ENCODE results near the gene PDLIM7.
"Not testable (repeated sequence)": the region's sequence is repeated elsewhere in the genome, so short reads cannot be mapped to it uniquely, and the experiment has no call there.

Gene PDLIM7, protein sequence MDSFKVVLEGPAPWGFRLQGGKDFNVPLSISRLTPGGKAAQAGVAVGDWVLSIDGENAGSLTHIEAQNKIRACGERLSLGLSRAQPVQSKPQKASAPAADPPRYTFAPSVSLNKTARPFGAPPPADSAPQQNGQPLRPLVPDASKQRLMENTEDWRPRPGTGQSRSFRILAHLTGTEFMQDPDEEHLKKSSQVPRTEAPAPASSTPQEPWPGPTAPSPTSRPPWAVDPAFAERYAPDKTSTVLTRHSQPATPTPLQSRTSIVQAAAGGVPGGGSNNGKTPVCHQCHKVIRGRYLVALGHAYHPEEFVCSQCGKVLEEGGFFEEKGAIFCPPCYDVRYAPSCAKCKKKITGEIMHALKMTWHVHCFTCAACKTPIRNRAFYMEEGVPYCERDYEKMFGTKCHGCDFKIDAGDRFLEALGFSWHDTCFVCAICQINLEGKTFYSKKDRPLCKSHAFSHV

DNA sequence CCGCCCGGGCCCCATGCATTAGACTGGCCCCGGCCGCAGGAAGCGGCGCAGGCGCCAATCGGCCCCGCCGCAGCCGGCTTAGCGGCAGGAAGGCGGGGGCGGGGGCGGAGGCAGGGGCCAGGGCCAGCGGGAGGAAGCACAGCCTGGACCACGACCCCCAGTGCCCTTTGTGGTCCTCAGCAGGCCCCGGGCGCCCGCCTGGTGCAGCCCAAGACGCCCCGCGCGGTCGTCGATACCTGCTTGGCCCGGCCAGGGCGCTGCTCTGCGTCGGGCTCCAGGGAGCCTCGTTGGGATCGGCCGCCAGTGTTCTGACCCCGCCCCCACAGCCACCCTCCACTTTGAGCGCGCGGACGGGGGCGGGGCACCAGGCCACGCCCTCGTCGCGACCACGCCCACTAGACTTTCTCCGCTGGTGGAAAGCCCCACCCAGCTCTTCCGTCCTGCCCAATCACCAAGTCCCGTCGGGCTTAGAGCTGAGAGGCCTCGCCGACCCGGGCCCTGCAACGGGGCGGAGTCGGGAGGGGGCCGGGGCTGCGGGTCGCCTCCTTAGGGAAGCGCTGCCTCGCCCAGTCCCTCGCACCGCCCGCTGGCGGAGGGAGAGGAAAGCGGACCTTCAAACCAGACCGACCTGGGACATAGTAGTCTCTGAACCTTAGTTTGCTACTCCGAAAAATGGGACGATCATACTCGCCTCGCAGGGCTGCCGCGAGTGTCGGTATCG lies at the start of gene PDLIM7:
Gene PDLIM7 (minus strand): TSS at position 313 of the 721 bp plus-strand sequence. CDS start 1,092 bp downstream, outside the sequence.
- peak; percentile 95 for DNase-seq (ENCODE audit: low spot score)

DNA sequence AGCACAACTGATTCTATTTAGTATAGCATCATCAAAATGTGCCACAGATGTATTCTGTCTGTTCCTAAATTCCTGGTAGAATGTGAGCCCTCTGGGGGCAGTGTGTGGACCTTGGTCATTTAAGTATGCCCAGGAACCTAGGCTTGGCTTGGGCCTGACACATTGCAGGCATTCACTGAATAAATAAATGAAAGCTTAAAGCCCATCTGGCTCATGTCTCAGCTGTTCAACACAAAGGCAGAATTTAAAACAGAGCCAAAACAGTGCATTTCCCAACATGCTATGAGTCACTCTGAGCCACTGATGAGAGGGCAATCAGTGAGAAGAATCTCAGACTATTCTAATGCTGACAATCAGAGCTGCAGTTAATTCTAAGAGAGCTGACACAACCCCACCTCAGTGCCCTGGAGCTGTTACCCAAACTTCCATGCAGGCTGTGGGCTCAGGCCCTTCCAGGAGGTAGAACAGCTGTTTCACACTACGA lies 48.9 kb upstream of the PDLIM7 start:
- no peak for DNase-seq (ENCODE audit: low spot score)

DNA sequence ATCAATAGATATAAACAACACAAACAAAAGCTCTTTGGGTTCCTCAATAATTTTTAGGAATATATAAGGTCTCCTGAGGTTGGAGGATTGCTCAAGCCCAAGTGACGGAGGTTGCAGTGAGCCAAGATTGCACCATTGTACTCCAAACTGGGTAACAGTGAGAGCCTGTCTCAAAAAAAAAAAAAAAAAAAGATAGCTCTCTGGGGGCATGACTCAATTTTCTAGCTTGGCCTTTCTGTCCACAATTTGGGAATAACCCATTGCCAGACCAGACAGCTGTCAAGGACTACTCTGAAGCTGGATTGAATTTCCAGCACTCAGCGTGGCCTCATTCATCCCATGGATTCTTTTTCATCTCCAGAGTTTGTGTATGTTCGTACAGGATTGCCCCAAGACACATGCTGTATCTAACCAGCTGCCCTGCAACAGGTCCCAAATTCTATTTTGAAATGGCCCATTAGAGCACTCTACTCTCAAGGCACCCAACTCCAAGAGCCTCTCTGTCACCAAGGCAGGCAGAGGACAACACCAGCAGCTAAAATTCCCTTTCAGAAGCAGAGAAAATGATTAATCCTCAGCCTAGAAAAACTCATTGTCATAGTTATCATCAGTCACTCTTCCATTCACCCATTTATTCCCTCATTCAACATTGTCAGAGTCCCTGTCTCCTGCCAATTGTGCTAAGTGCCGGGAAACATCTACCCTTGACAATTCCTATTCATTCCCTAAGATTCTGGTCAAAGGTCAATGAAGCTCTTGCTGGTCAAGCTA lies 48.3 kb upstream of the PDLIM7 start:
- no peak for DNase-seq (ENCODE audit: low spot score)

DNA sequence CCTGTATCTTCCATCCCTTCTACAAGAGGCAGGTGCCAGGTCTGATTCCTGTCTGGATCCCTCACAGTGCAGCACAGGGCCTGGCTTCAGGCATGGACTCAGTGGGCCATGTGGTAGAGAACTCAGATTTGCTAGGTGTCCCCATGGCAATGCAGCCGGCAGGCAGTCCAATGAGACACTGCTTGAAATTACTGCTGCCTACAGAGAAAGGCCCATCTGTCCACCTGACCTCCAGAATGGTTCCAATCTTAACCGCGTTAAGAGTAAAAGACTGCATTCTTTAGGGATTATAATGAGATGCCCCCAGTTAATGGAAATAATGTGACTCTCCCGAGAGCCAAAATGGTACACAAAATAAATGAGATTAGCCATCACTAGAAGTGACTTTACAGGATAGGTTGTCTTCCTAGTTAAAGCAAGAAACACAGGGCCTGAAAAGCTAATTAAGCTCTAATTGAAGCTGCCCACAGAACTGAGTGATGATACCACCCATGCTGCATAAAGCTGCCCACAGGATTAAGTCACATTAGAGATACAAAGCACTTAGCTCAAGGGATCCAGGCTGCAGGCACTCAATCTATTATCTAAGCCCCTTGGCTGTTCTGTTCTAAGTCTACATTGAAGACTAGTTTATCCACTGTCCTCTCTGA lies 45.5 kb upstream of the PDLIM7 start:
- DNase-seq (ENCODE audit: low spot score) = peak; percentile 71

DNA sequence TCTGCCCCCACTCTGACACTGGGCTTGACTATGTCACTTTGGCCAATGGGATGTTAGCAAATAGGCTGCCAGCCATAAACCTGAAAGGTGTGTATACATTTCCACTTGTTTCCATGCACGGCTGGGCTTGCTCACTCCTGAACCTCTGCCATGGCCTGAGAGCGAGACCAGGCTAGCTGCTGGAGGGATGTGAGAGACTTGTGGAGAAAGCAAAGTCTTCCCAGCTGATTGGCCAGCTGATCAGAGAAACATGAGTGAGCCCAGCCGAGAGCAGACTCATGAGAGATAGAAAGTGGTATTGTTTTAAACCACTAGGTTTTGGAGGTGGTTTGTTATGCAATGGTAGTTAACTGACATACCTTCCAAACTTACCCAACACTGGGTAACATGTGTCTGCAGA lies 43.0 kb upstream of the PDLIM7 start:
- no peak for DNase-seq (ENCODE audit: low spot score)

DNA sequence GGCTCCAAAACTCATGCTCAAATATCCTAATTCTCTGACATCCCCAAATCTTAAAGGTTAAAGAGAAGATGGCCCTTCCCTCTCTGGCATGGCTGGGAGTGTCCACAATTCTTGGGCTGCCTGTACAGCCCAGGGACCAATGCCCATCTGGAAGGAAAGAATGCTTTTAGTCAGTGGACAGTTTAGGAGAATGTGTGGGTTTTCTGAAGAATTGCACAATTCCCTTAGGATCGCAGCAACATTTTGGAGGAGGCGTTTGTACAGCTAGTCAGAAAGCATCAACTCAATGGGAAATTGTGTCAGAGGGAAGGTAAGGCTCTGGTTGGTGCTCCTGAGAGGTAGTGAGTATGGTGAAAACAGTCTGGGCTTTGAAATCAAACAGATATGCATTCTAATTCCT lies 42.0 kb upstream of the PDLIM7 start:
- no peak for DNase-seq (ENCODE audit: low spot score)

DNA sequence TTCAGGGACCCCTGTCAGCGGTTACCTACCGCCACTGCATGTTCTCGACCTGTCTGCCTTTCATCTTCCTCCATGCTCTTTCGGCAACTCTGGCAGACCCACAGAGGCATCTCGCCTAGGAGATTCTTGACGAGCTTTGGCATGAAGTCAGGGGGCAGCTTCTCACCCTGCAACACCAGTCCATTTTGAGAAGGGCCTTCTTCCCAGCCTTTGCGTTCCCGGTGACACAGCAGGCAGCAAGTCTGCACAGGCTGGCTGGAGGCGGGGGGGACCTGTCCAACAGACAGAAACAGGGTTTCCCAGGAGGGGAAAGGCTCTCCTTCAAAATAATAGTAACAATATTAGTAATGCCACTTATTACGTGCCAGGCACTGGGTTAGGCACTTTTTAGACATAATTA lies 41.5 kb upstream of the PDLIM7 start:
- DNase-seq (ENCODE audit: low spot score) = no peak

DNA sequence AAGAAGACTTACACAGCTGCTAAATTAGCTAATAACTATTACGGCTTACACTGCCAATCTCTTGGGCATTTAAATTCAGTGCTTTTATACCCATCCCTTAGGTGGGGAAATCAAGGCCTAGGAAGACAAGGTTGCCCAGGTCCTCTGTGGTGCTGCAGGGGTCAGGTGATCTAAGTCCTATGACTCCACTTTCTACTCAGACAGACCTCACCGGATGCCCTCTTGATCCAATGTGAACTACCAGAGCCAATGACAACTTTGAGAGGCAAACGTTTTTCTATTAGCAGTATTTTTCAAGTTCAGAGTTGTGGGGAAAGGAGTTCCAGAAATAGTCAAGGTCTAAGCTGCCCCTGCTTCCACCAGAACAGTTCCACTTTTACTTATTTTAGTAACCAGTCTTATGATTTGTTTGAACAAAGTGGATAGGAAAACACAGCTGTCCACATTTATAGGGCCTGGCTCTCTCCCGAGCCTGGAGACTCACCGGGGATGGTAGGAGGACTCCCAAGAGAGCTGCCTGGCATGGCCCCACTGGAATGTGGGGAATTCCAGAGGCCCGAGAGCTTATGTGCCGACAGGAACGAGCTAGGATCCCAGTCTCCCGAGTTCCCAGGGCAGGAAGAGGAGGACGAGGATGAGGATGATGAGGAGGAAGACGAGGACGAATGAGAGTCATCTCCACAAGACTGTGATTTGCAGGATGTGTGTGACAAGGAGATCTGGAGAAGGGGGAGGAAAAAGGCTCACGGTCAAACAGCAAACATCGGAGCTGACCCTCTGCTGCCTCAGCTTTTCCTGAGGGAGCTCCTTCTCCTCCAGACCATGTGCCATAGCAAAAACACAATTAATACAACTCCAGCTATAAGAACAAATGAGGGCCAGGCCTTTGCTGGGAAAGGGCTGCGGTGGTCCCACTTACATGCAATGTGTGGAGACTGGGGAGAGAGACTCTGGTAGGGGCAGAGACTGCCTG lies 40.3 kb upstream of the PDLIM7 start:
- no peak for DNase-seq (ENCODE audit: low spot score)

DNA sequence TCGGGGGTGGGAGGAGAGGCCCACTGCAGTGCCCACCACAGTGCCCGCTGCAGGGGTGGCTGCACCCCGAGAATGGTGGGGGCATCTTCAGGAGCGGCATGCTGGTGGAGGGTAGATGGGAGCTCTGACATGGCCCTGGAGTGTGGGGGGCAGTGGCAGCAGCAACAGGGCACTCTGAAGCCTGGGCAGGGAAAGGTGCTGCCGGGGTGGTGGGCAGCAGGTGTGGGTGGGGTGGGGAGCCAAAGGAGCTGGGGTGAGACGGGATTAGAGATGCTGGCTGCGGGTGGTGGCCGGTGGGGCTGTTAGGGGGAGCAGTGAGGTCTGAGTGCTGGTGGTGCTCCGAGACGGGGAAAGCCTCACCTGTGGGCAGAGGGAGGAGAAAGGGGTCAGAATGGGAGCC lies 39.0 kb upstream of the PDLIM7 start:
- DNase-seq (ENCODE audit: low spot score) = no peak

DNA sequence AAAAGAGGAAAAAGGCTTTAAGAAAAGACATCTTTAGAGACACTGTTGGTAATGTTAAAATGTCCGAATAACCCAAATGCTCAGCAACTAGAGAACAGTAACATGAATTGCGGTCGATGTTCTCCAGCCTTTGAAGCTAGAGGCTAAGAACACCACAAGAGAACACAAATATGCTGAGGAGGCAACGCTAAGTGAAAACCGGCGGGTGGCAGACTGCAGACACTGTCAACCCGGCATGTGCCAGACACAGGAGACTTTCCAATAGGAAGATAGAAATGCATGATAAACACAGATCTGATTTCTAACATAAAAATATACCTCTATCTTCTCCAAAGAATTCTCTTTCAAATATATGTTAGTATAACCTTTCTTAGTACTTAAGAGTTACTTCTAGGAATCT lies 37.7 kb upstream of the PDLIM7 start:
- peak; percentile 64 for DNase-seq (ENCODE audit: low spot score)

DNA sequence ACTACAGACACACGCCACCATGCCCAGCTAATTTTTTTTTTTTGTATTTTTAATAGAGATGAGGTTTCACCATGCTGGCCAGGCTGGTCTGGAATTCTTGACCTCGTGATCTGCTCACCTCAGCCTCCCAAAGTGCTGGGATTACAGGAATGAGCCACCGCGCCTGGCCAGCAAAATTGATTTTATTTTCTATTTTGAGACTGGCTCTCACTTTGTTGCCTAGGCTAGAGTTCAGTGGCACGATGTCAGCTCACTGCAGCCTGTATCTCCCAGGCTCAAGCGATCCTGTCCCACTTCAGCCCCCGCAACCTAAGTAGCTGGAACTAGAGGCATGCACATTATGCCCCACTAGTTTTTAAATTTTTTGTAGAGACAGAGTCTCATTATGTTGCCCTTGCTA lies 37.0 kb upstream of the PDLIM7 start:
- DNase-seq (ENCODE audit: low spot score) = not testable (repeated sequence)

DNA sequence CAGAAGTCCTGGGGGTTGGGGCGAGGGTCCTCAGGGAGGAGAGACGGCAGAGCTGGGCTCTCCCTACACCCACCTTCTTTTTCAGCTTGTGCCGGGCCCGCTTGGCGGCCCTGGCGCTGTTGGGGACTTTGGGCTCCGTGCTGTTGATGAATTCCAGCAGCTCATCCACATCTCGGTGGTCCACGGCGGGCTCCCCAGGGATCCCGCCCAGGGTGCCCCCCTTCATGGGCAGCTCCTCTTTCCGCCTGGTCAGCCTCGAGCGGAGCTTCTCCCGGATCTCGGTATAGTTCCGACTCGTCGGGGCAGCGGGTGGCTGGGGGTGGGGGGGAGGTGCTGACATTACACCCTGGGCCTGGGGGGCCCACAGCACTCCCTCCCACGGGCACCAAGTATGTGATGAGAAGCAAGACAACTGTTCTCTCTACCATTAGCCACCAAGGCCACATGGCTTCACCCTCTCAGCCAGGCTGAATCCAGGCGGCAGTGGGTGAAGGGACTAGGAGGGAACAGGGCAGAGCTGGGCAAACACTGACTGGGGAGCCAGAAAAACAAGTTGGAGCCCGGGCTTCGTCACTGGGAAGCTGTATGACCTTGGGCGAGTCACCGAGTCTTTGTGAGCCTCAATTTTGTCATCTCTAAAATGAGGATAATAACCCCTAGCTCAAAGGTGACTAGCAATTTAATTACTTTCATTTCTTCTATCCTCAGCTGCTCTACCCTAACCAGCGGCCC lies 34.0 kb upstream of the PDLIM7 start:
- no peak for DNase-seq (ENCODE audit: low spot score)

DNA sequence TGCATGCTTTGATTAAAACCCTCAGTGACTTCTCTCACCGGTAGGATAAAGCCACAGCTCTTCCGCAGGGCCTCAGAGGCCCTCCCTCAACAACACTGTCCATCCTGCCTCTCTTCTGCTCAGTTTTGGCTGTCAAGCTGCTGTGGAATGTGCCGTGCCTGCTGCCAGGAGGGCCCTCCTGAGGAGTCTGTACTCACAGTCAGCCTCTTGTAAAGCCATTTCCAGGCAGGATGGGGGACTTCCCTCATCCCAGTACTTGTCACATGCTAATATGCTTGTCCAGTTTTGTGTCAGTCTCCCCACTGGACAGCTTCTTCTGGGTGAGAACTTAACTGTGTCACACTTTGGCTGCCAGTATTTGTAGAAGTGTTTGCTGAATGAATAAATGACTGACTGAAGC lies 33.2 kb upstream of the PDLIM7 start:
- no peak for DNase-seq (ENCODE audit: low spot score)

DNA sequence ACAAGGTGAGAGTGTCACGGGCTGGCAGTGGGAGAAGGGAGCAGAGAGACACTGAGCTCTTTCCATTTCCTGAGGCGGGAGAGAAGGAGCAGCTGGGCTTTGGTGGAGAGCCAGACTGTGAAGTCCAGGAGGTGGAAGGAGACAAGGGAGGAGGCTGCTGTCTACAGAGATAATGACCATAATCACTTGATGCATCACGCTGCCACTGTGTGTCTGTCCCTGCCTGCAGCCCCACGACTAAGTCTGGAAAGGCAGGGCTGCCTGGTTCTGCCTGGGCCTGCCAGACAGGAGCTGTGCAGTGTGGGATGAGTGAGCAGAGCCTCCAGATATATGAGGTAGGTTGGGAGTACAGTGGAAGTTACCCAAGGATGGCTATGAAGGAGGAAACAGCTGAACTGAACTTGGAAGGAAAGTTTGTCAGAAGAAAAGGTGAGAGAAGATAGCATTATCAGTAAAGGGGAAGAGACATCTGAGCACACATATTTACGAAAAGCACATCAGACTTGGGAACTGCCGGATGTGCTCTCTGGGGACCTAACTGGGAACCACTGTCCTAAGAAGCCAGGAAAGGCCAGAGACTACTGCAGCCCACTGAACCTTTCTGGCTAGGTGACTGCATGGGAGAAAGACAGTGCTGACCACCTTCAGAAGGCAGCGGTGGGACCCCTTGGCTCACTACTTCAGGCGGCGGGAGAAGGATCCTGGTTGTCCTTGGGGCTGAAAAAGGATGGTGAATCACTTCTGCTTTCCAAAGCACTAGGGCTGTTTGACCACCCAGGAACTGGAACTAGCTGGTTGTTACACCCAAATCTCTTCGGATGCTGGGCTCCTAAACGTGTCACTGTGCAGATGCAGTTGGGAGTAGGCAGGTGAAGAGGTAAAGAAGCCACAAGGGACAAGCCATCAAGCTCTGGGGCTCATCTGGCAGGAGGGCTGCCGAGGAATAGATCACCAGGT lies 32.1 kb upstream of the PDLIM7 start:
- DNase-seq (ENCODE audit: low spot score) = no peak

DNA sequence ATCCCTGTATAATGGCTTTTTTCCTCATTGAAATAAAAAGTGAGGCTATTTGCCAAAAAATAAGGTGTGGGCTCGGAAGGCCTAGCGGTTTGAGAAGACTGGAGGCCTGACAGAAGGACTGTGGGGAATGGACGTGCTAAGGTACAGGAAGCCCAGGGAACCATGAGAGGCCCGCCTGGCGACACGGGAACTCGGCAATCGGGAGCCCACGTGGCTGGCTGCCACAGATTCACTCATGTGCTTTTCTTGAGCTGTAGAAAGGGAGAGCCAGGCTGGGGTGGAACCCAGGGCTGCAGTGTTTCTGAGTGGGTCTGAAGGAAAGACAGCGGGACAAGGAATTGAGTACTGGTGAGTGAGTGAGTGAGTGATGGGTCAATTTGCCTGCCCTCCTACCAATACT lies 31.2 kb upstream of the PDLIM7 start:
- no peak for DNase-seq (ENCODE audit: low spot score)

DNA sequence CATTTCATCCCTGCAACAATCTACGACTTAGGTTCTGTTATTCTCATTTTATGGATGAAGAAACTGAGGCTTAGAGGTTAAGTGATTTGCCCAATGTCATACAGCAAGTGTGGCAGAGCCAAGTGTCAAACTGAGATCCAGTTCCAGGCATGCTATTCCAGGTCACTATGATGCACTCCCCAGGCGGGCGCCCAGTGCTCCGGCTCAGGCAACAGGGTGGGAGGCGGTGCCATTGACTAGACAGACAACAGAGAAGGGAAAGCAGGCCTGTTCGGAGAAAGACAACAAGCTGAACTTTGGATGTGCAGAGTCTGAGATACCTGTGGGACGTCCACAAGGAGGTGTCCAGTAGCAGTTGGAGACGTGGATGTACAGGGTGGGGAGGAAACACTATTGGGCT lies 30.2 kb upstream of the PDLIM7 start:
- no peak for DNase-seq (ENCODE audit: low spot score)

DNA sequence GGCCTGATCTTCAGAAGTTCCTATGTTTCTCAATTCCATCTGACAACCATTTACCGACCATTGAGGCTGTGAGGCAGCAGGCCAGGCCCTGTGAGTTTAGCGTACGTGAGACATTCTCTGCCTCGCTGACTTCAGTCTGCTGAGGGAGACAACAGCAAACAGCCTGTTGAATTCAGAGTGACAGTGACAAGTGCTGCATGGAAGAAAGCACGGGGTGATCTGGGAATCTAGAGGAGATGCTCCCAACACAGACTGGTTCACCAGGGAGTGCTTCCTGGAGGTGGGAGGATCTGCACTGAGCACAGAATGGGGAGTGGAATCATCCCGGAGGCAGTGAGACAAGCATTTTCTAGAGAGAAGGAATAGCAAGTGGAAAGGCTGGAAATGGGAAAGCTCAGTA lies 29.4 kb upstream of the PDLIM7 start:
- no peak for DNase-seq (ENCODE audit: low spot score)

DNA sequence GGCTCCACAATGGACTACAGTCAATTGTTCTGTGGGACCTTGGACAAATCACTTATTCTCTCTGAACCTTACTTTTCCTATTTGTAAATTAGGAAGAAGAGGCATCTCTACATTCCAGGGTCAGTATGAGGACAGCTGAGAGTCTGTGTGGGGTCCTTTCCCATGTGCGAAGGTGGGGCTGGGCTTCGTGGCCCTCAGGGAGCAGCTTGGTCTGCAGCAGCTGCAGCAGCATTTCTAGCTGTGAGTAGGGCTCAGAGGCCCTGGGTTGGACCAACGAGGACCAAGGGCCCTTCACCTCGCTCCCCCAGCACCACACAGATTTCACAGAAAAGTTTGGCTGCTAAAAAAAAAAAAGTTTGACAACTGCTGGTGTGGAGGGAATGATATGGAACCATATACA lies 28.8 kb upstream of the PDLIM7 start:
- DNase-seq (ENCODE audit: low spot score) = no peak
